ENCODE results near the gene SSR4.

SSR4 gene

GRCh38 chrX:153805436-153805835 lies 11.0 kb downstream of the SSR4 start:
- Histone ChIP-seq H3K79me2 (ENCODE audit: insufficient read depth, low read length) (no peaks in the 10 kb centered on the region), H3K4me1 (ENCODE audit: insufficient read depth, low read length, poor library complexity, severe bottlenecking) (no peaks in the 10 kb centered on the region), H3K9me3 (ENCODE audit: insufficient read depth, low read depth, low read length) (no peaks in the 10 kb centered on the region), H3K9ac (ENCODE audit: low read depth, low read length, poor library complexity, severe bottlenecking) (no peak overlapping the region), H2AFZ (ENCODE audit: low read length) (no peak overlapping the region), H4K20me1 (ENCODE audit: insufficient read depth, low read length, poor library complexity, severe bottlenecking) (no peaks in the 10 kb centered on the region), H3K27me3 (ENCODE audit: insufficient read depth, low read length, poor library complexity, severe bottlenecking) (no peaks in the 10 kb centered on the region), H3K4me3 (ENCODE audit: low read length, poor library complexity, severe bottlenecking) (no peak overlapping the region), H3F3A (ENCODE audit: low read depth) (no peaks in the 10 kb centered on the region), H3K9me2 (replicated peaks; ENCODE audit: low read depth, low read length) (no peaks in the 10 kb centered on the region), H3K4me2 (ENCODE audit: low read depth, low read length, poor library complexity, severe bottlenecking) (no peak overlapping the region), H3K36me3 (ENCODE audit: insufficient read depth, low read length) (no peaks in the 10 kb centered on the region)
- TF ChIP-seq, protein P1, sequence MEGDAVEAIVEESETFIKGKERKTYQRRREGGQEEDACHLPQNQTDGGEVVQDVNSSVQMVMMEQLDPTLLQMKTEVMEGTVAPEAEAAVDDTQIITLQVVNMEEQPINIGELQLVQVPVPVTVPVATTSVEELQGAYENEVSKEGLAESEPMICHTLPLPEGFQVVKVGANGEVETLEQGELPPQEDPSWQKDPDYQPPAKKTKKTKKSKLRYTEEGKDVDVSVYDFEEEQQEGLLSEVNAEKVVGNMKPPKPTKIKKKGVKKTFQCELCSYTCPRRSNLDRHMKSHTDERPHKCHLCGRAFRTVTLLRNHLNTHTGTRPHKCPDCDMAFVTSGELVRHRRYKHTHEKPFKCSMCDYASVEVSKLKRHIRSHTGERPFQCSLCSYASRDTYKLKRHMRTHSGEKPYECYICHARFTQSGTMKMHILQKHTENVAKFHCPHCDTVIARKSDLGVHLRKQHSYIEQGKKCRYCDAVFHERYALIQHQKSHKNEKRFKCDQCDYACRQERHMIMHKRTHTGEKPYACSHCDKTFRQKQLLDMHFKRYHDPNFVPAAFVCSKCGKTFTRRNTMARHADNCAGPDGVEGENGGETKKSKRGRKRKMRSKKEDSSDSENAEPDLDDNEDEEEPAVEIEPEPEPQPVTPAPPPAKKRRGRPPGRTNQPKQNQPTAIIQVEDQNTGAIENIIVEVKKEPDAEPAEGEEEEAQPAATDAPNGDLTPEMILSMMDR (conservative IDR thresholded peaks at IDR 0.05; ENCODE audit: low read length): no peak
- no peak for TF ChIP-seq EZH2phosphoT487 (IDR thresholded peaks at IDR 0.05; ENCODE audit: borderline replicate concordance)

DNA sequence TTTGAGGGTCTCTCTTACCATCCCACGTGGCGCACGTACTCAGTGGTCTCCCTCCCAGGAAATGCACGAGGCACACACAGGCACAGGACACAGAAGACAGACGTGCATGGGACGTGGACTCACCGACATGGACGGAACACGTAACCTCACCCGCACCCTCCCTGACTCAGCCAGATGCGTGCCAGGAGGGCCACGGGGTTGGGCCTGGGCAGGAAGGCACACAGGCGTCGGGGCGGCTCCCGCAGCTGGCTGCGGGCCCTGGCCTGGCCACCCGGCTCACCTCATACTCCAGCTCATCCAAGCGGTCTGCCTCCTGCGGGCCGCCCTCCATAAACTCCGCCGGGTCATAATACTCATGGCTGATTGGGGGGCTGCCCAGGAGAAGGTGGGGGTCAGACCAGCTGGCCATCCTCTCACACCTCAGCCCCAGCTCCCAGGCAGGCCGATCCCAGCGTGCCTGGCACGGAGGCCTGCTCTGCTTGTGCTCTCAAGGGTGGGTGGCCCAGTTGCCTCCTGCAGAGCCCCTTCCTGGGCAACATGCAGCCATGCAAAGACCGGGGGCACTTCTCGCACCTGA lies 12.6 kb downstream of the SSR4 start:
- TF ChIP-seq, protein P1 (conservative IDR thresholded peaks at IDR 0.05; ENCODE audit: low read length): no peak
- no peak for TF ChIP-seq EZH2phosphoT487 (IDR thresholded peaks at IDR 0.05; ENCODE audit: borderline replicate concordance)
- Histone ChIP-seq H4K20me1 (ENCODE audit: insufficient read depth, low read length, poor library complexity, severe bottlenecking) (no peaks in the 10 kb centered on the region), H3K9ac (ENCODE audit: low read depth, low read length, poor library complexity, severe bottlenecking) (no peak overlapping the region), H3K4me3 (ENCODE audit: low read length, poor library complexity, severe bottlenecking) (no peak overlapping the region), H3K9me2 (replicated peaks; ENCODE audit: low read depth, low read length) (no peaks in the 10 kb centered on the region), H2AFZ (ENCODE audit: low read length) (no peak overlapping the region), H3K27me3 (ENCODE audit: insufficient read depth, low read length, poor library complexity, severe bottlenecking) (no peaks in the 10 kb centered on the region), H3F3A (ENCODE audit: low read depth) (no peaks in the 10 kb centered on the region), H3K9me3 (ENCODE audit: insufficient read depth, low read depth, low read length) (no peaks in the 10 kb centered on the region), H3K4me2 (ENCODE audit: low read depth, low read length, poor library complexity, severe bottlenecking) (no peak overlapping the region), H3K79me2 (ENCODE audit: insufficient read depth, low read length) (no peaks in the 10 kb centered on the region), H3K36me3 (ENCODE audit: insufficient read depth, low read length) (no peaks in the 10 kb centered on the region), H3K4me1 (ENCODE audit: insufficient read depth, low read length, poor library complexity, severe bottlenecking) (no peaks in the 10 kb centered on the region)

DNA sequence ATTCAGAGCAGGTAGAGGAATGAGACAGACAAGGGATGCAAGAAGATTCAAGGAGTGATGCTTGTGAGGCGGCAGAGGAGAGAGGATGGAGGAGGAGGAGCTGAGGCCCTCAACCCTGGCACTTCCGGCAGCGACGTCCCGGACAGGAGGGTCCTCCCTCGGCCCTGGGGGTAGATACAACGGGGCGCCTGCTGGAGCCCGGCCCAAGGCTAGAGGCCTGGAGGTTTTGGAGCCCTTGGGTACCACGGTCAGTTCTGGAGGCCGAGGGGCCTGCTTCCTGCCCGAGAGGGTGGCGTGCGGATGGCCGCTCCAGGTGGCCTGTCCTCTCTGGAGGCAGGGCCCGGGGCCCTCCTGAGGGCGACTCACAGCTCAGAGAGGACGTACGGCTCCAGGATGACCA lies 13.5 kb downstream of the SSR4 start:
- H3K27me3 ChIP-seq (ENCODE audit: insufficient read depth, low read length, poor library complexity, severe bottlenecking): no peaks in the 10 kb centered on the region
- no peaks in the 10 kb centered on the region for H3K9me3 ChIP-seq (ENCODE audit: insufficient read depth, low read depth, low read length)
- no peaks in the 10 kb centered on the region for H3K79me2 ChIP-seq (ENCODE audit: insufficient read depth, low read length)
- no peak for TF ChIP-seq EZH2phosphoT487 (IDR thresholded peaks at IDR 0.05; ENCODE audit: borderline replicate concordance)
- TF ChIP-seq, protein P1 (conservative IDR thresholded peaks at IDR 0.05; ENCODE audit: low read length): no peak
- no peaks in the 10 kb centered on the region for H3F3A ChIP-seq (ENCODE audit: low read depth)
- H3K4me1 ChIP-seq (ENCODE audit: insufficient read depth, low read length, poor library complexity, severe bottlenecking): no peaks in the 10 kb centered on the region
- H3K4me3 ChIP-seq (ENCODE audit: low read length, poor library complexity, severe bottlenecking): no peak overlapping the region
- no peaks in the 10 kb centered on the region for H3K36me3 ChIP-seq (ENCODE audit: insufficient read depth, low read length)
- H3K9ac ChIP-seq (ENCODE audit: low read depth, low read length, poor library complexity, severe bottlenecking): no peak overlapping the region
- no peak overlapping the region for H3K4me2 ChIP-seq (ENCODE audit: low read depth, low read length, poor library complexity, severe bottlenecking)
- no peak overlapping the region for H2AFZ ChIP-seq (ENCODE audit: low read length)
- H3K9me2 ChIP-seq (replicated peaks; ENCODE audit: low read depth, low read length): no peaks in the 10 kb centered on the region
- H4K20me1 ChIP-seq (ENCODE audit: insufficient read depth, low read length, poor library complexity, severe bottlenecking): no peaks in the 10 kb centered on the region

All from Loucy (cell line).